ENCODE measurements around the gene NFIC.

The NFIC gene

GRCh38 chr19:3474010-3474409, 107.6 kb downstream of the NFIC start:
- no peak for DNase-seq

DNA sequence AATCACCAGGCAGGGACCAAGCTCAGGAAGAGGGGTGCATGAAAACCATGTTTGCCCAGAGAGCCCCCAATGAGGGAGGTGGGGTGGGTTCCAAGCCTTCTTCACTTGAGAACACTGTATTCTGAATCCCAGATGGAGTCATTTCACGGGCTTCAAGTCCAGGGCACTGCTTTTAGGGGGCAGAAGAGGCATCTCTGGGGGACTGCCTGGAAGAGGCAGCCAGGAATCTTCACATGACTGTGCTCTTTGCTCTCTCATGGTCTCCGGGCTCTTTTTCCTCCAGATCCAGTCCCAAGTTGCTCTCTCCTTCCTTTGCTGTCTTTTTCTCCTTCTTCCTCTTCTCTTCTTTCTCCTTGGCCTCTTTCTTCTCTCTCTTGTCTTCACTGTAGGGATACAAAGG, 108.2 kb downstream of the NFIC start:
- DNase-seq, result no peak

- DNase-seq, result no peak
Measured at GRCh38 chr19:3475449-3475848, 109.1 kb downstream of the NFIC start.

DNA sequence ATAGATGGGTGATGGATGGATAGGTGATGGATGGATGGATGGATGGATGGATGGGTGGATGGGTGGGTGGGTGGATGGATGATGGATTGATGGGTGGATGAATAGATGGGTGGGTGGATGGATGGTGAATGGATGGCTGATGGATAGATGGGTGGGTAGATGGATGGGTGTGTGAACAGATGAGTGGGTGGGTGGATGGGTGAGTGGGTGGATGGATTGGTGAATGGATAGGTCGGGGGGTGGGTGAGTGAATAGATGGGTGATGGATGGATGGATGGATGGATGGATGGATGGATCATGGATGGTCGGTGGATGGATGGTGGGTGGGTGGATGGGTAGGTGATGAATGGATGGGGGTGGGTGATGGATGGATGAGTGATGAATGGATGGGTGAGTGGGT, 110.4 kb downstream of the NFIC start:
- no peak for DNase-seq

GRCh38 chr19:3477506-3477905, 111.1 kb downstream of the NFIC start:
- DNase-seq, result no peak

- DNase-seq, result no peak
Measured at GRCh38 chr19:3477951-3478350, 111.6 kb downstream of the NFIC start.

DNA sequence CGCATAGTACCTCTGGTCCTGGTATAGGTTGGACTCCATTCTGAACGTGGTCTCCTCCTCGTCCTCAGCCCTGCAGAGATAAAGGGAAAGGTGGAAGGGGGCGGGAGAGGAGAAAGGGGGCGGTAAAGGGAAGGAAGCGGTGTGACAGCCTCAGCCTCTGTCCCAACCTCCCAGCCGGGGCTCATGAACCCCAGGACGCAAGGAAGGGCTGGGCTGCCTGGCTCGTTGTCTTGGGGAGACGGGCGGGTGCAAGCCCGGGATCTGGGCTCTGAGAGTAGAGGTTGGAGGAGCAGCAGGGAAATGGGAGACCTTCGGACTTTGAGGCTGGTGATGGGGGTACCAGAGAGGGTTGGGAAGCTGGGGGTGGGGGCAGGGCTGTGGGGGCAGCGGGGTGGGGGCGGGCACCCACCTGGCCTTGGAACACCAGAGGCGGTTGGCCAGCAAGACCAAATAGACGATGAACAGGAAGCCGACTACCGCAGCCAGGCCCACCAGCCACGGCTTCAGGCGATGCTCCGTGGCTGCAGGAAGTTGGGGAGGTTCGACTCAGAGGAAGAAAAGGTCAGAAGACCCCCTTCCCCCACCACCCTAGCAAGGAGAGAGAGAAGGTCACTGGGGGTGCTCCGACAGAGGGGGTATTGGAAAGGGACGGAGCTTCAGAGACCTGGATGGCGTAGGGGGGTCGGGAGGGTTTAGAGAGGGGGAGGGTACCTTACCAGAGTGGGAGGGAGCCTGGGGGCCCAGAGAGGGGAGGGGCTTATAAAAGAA, 112.2 kb downstream of the NFIC start:
- no peak for DNase-seq

- no peak for DNase-seq
Measured at GRCh38 chr19:3479177-3479833, 112.9 kb downstream of the NFIC start.

DNA sequence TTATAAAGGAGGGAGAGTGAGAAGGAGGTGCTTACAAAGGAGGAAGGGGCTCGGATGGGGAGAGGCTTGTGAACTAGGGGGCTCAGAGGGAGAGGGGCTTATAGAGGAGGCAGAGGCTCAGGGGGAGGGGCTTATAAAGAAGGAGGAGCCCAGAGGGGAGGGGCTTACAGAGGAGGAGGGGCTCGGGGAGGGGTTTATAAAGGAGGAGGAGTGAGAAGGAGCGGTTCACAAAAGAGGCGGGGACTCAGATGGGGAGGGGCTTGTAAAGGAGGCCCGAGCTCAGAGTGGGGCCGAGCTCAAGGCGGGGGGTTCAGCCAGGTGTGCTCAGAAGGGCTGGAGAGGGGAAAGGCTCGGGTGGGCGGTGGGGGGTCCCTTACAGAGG, 113.4 kb downstream of the NFIC start:
- no peak for DNase-seq

GRCh38 chr19:3480383-3481091, 114.2 kb downstream of the NFIC start, which contains the start of gene SMIM24:
SMIM24 (minus strand) TSS chr19:3480525; CDS start chr19:3480463, 62 bp downstream.
- DNase-seq, result no peak

DNA sequence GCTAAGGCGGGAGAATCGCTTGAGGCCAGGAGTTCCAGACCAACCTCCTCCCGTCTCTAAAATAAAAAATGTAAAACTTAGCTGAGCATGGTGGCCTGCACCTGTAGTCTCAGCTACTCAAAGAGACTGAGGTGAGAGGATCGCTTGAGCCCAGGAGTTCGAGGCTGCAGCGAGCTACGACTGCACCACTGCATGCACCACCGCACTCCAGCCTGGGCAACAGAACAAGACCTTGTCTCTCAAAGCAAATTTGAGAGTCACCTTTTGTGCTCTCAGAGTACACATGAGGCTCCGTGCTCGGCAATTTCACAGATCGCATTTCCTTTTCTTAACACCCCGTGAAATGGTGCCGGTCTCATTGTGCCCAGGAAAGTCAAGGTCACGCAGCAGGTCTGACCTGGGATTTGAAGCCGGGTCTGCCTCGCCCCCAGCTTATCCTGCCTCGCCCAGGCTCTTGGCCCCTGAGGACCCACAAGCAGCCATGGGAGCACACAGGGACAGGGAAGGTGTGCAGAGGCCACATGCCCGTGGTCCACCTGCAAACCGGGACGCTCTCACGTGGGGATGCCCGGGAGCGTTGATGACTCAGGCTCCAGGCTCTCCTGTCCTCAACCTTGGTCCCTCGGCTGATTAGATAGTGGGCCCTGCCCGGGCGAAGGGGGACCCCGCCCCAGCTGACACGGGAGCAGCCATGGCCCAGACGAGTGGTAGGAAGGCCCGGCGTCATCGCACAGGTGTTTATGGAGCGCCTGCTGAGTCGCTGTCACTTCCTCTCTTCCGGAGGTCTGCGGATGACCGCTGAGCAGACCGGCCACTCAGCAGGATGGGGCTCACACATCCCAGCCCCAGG, 115.1 kb downstream of the NFIC start:
- no peak for DNase-seq

GRCh38 chr19:3482507-3483225, 116.3 kb downstream of the NFIC start:
- no peak for DNase-seq

- no peak for DNase-seq
Measured at GRCh38 chr19:3483226-3483628, 116.8 kb downstream of the NFIC start, which contains the start of gene SMIM44. SMIM44 (minus strand) TSS chr19:3483441; CDS start chr19:3483403, 38 bp downstream.

- DNase-seq, result no peak
Measured at GRCh38 chr19:3491396-3492119, 125.2 kb downstream of the NFIC start.

DNA sequence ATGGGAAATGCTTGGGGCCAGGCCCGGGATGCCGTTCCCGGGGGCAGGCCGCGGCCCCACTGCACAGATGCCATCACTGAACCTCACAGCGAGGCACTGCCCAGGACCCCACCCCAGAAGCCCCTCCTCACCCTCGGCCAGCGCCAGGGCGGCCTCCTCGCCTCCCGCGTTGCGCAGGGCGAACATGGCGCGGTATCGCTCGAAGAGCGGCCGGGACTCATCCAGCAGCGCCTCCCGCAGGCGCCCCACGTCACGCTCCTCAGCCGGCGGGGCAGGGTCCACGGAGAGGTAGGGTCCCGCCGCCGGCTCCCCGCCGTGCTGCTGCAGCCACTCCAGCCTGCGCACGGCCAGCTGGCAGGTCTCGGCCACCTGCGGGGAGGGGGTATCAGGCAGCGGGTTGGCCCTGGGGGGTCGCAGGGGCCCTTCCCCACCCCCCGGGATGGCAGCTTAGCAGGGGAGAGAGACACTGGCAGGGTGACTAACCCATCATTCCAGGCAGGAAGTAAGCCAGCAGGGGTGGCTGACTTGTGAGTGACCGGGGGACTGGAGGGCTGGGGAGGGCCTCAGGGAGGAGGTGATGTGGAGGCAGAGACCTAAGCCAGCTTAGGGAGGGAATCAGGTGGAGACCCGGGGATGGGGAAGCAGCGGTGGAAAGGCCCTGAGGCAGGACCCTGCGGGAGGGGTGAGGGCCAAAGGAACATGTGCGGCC, 125.9 kb downstream of the NFIC start:
- DNase-seq, result no peak

DNA sequence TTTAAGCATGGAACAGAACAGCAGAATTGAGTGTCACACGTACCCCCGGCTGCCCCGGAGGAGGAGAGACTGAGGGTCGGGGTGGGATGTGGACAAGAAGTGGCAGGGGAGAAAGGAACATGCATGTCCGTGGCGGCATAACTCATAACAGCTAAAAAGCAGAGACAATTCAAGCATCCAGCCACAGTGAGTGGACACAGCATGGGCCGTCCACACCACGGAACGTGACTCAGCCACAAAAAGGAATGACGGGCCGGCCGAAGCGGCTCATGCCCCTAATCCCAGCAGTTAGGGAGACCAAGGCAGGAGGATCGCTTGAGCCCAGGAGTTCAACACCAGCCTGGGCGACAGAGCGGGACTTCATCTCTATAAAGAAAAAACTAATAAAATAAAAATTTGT, 126.5 kb downstream of the NFIC start:
- no peak for DNase-seq

GRCh38 chr19:3493651-3494050, 127.3 kb downstream of the NFIC start:
- DNase-seq, result no peak

GRCh38 chr19:3494051-3494450, 127.7 kb downstream of the NFIC start:
- DNase-seq, result no peak

DNA sequence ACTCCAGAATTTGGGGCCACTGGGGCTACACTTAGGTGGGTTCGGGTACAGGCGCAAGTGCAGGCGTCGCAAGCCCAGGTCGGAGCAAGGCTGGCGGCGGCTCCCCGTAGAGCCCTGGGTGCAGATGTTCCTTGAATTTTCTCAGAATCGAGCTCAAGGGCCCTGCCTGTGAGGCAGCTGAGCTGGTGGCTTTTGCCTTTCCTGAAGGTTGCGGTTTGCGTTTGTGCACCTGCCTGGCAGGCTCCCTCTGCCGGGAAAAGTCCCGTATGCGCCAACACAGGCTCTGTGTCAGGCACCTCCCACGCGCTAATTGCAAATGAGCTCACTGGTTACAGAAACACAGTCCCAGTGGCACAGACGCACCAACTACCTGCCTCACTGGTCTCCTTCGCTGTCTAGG, 128.2 kb downstream of the NFIC start:
- no peak for DNase-seq

- no peak for DNase-seq
Measured at GRCh38 chr19:3496392-3497273, 130.2 kb downstream of the NFIC start.
